Activated CD4-positive, alpha-beta memory T cell treated with anti-CD3 and anti-CD28 coated beads for 36 hours (primary cell): ENCODE data around the gene IFRD1. TPM values are rescaled to one million over a fixed set of nuclear protein-coding genes. Genes with fewer than 3 reads are reported as not detected.

Experiments used
- CTCF ChIA-PET: fragments of 350-600 bp; sonication (Branson Sonifier 250); formaldehyde crosslinking; loops from one replicate; lab custom pipeline; 2021; ENCODE audit warnings: antibody characterized with exemption, inconsistent platforms; lab: Charles Lee
- POLR2A ChIA-PET: fragments of 350-600 bp; sonication (Branson Sonifier 250); formaldehyde crosslinking; loops from one replicate; lab custom pipeline; 2021; ENCODE audit warnings: antibody characterized with exemption; lab: Charles Lee
- DNase-seq: peaks from one replicate; pipeline ENCODE4 v3.0.0-alpha.2; 2020
- H3K27ac Mint-ChIP-seq: one replicate; pipeline ENCODE4 v1.8.0; 2021; ENCODE audit warnings: mixed read lengths
- H3K27me3 Mint-ChIP-seq: one replicate; pipeline ENCODE4 v1.8.0; 2021; ENCODE audit warnings: mixed read lengths
- H3K36me3 Mint-ChIP-seq: one replicate; pipeline ENCODE4 v1.8.0; 2021; ENCODE audit warnings: mixed read lengths
- H3K4me1 Mint-ChIP-seq: one replicate; pipeline ENCODE4 v1.8.0; 2021; ENCODE audit warnings: low read depth, mixed read lengths
- H3K4me3 Mint-ChIP-seq: one replicate; pipeline ENCODE4 v1.8.0; 2021; ENCODE audit warnings: mild to moderate bottlenecking, mixed read lengths
- H3K9me3 Mint-ChIP-seq: one replicate; pipeline ENCODE4 v1.8.0; 2021; ENCODE audit warnings: mixed read lengths
- intact Hi-C: fragments of 100-400 bp; cut with micrococcal nuclease; formaldehyde crosslinking; loops from one replicate; pipeline ENCODE4 v1.15.1; 2023
- total RNA-seq, 2 experiments: library from RNA; stranded (reverse); gene quantifications; one replicate each; pipeline ENCODE4 v1.2.3, GENCODE V29; 2021

IFRD1 gene
- total RNA-seq, 2 experiments from 2014 or later: 43.4 to 49.7 TPM

GRCh38 chr7:112494656-112495055, 44.4 kb downstream of the IFRD1 start:
- H3K27me3 Mint-ChIP-seq: peaks cover 1% of the 10 kb centered on the region
- ChIA-PET POLR2A (no interaction called here), CTCF (no interaction called here)
- no peaks in the 10 kb centered on the region for H3K4me1 Mint-ChIP-seq
- no peak overlapping the region for H3K27ac Mint-ChIP-seq
- H3K4me3 Mint-ChIP-seq: no peak overlapping the region
- intact Hi-C loops: loop anchor here (10.0 kb wide), 1 partner anchor 640 kb away; no protein-coding TSS in a partner anchor
- H3K36me3 Mint-ChIP-seq: peaks cover 4% of the 10 kb centered on the region
- no peaks in the 10 kb centered on the region for H3K9me3 Mint-ChIP-seq
- no peak for DNase-seq

- Mint-ChIP-seq H3K4me3 (no peak overlapping the region), H3K9me3 (no peaks in the 10 kb centered on the region), H3K36me3 (no peaks in the 10 kb centered on the region), H3K27me3 (peaks cover 1% of the 10 kb centered on the region), H3K27ac (no peak overlapping the region), H3K4me1 (no peaks in the 10 kb centered on the region)
- no peak for DNase-seq
- ChIA-PET POLR2A (no interaction called here), CTCF (interaction anchor here (1.4 to 2.3 kb wide), 3 partner anchors 51 to 754 kb away, joined by 4 to 17 read pairs (median 12); no protein-coding TSS in a partner anchor)
- intact Hi-C loops: loop anchor here (10.0 kb wide), 1 partner anchor 640 kb away; no protein-coding TSS in a partner anchor
Measured at GRCh38 chr7:112495156-112495788, 45.0 kb downstream of the IFRD1 start.

- CTCF ChIA-PET: interaction anchor here (0.6 to 2.3 kb wide), 14 partner anchors 12 to 758 kb away, joined by 3 to 17 read pairs (median 4); partner anchors contain the start of gene LSMEM1
- no peaks in the 10 kb centered on the region for H3K4me1 Mint-ChIP-seq
- no peak overlapping the region for H3K4me3 Mint-ChIP-seq
- intact Hi-C loops: loop anchor here (1.0 to 10.0 kb wide), 2 partner anchors 641 to 755 kb away; no protein-coding TSS in a partner anchor
- no peak overlapping the region for H3K27ac Mint-ChIP-seq
- peak; percentile 51 for DNase-seq
- H3K9me3 Mint-ChIP-seq: no peaks in the 10 kb centered on the region
- POLR2A ChIA-PET: no interaction called here
- no peaks in the 10 kb centered on the region for H3K36me3 Mint-ChIP-seq
- peaks cover 1% of the 10 kb centered on the region for H3K27me3 Mint-ChIP-seq
Measured at GRCh38 chr7:112495810-112496462, 45.7 kb downstream of the IFRD1 start.

GRCh38 chr7:112497481-112497880, 47.2 kb downstream of the IFRD1 start:
- H3K4me1 Mint-ChIP-seq: no peaks in the 10 kb centered on the region
- intact Hi-C loops: loop anchor here (10.0 kb wide), 1 partner anchor 643 kb away; no protein-coding TSS in a partner anchor
- no peak for DNase-seq
- no peaks in the 10 kb centered on the region for H3K36me3 Mint-ChIP-seq
- no peaks in the 10 kb centered on the region for H3K9me3 Mint-ChIP-seq
- POLR2A ChIA-PET: no interaction called here
- peaks cover 1% of the 10 kb centered on the region for H3K27me3 Mint-ChIP-seq
- H3K27ac Mint-ChIP-seq: no peak overlapping the region
- CTCF ChIA-PET: interaction anchor here (1.2 to 1.6 kb wide), 4 partner anchors 11 to 756 kb away, joined by 3 to 6 read pairs (median 4); partner anchors contain the start of gene LSMEM1
- no peak overlapping the region for H3K4me3 Mint-ChIP-seq

GRCh38 chr7:112500619-112501018, 50.4 kb downstream of the IFRD1 start:
- CTCF ChIA-PET: interaction anchor here (0.6 kb wide), 2 partner anchors 44 to 78 kb away, joined by 3 to 7 read pairs; no protein-coding TSS in a partner anchor

GRCh38 chr7:112501801-112502503, 51.7 kb downstream of the IFRD1 start:
- no peaks in the 10 kb centered on the region for H3K4me1 Mint-ChIP-seq
- intact Hi-C loops: no loop called here
- H3K4me3 Mint-ChIP-seq: no peak overlapping the region
- POLR2A ChIA-PET: no interaction called here
- CTCF ChIA-PET: no interaction called here
- H3K27me3 Mint-ChIP-seq: peaks cover 6% of the 10 kb centered on the region
- no peak overlapping the region for H3K27ac Mint-ChIP-seq
- no peak for DNase-seq
- H3K9me3 Mint-ChIP-seq: no peaks in the 10 kb centered on the region
- H3K36me3 Mint-ChIP-seq: no peaks in the 10 kb centered on the region

More at GRCh38 chr7:112500619-112501018, 50.4 kb downstream of the IFRD1 start:
- no peaks in the 10 kb centered on the region for H3K9me3 Mint-ChIP-seq
- no peaks in the 10 kb centered on the region for H3K4me1 Mint-ChIP-seq
- H3K4me3 Mint-ChIP-seq: no peak overlapping the region
- DNase-seq: no peak
- intact Hi-C loops: no loop called here
- no peaks in the 10 kb centered on the region for H3K36me3 Mint-ChIP-seq
- no peak overlapping the region for H3K27ac Mint-ChIP-seq
- POLR2A ChIA-PET: interaction anchor here (0.7 kb wide), 1 partner anchor 653 kb away, joined by 4 read pairs; no protein-coding TSS in a partner anchor
- peaks cover 6% of the 10 kb centered on the region for H3K27me3 Mint-ChIP-seq

GRCh38 chr7:112502700-112503099, 52.4 kb downstream of the IFRD1 start:
- no peaks in the 10 kb centered on the region for H3K4me1 Mint-ChIP-seq
- no peaks in the 10 kb centered on the region for H3K36me3 Mint-ChIP-seq
- ChIA-PET POLR2A (interaction anchor here (0.7 kb wide), 1 partner anchor 41 kb away, joined by 3 read pairs; no protein-coding TSS in a partner anchor), CTCF (no interaction called here)
- no peak overlapping the region for H3K4me3 Mint-ChIP-seq
- H3K27me3 Mint-ChIP-seq: peaks cover 6% of the 10 kb centered on the region
- intact Hi-C loops: no loop called here
- DNase-seq: no peak
- no peaks in the 10 kb centered on the region for H3K9me3 Mint-ChIP-seq
- H3K27ac Mint-ChIP-seq: no peak overlapping the region

GRCh38 chr7:112503361-112503972, 53.2 kb downstream of the IFRD1 start:
- Mint-ChIP-seq H3K4me1 (no peaks in the 10 kb centered on the region), H3K9me3 (no peaks in the 10 kb centered on the region), H3K4me3 (no peak overlapping the region), H3K27me3 (peaks cover 5% of the 10 kb centered on the region), H3K27ac (no peak overlapping the region), H3K36me3 (no peaks in the 10 kb centered on the region)
- ChIA-PET CTCF (no interaction called here), POLR2A (interaction anchor here (0.7 kb wide), 1 partner anchor 42 kb away, joined by 3 read pairs; no protein-coding TSS in a partner anchor)
- intact Hi-C loops: no loop called here
- no peak for DNase-seq

- no peak overlapping the region for H3K4me3 Mint-ChIP-seq
- no peaks in the 10 kb centered on the region for H3K36me3 Mint-ChIP-seq
- no peak for DNase-seq
- CTCF ChIA-PET: no interaction called here
- POLR2A ChIA-PET: no interaction called here
- no peaks in the 10 kb centered on the region for H3K4me1 Mint-ChIP-seq
- intact Hi-C loops: no loop called here
- H3K9me3 Mint-ChIP-seq: no peaks in the 10 kb centered on the region
- peaks cover 5% of the 10 kb centered on the region for H3K27me3 Mint-ChIP-seq
- H3K27ac Mint-ChIP-seq: no peak overlapping the region
Measured at GRCh38 chr7:112504093-112504695, 53.9 kb downstream of the IFRD1 start.

- DNase-seq: no peak
- H3K4me1 Mint-ChIP-seq: peaks cover 9% of the 10 kb centered on the region
- ChIA-PET POLR2A (no interaction called here), CTCF (no interaction called here)
- no peak overlapping the region for H3K4me3 Mint-ChIP-seq
- peaks cover 5% of the 10 kb centered on the region for H3K27me3 Mint-ChIP-seq
- intact Hi-C loops: no loop called here
- no peak overlapping the region for H3K27ac Mint-ChIP-seq
- H3K9me3 Mint-ChIP-seq: no peaks in the 10 kb centered on the region
- H3K36me3 Mint-ChIP-seq: no peaks in the 10 kb centered on the region
Measured at GRCh38 chr7:112505495-112505894, 55.2 kb downstream of the IFRD1 start.

- DNase-seq: no peak
- Mint-ChIP-seq H3K27me3 (peaks cover 5% of the 10 kb centered on the region), H3K27ac (no peak overlapping the region), H3K4me3 (no peak overlapping the region), H3K9me3 (no peaks in the 10 kb centered on the region), H3K4me1 (peaks cover 13% of the 10 kb centered on the region), H3K36me3 (no peaks in the 10 kb centered on the region)
- POLR2A ChIA-PET: no interaction called here
- CTCF ChIA-PET: no interaction called here
- intact Hi-C loops: no loop called here
Measured at GRCh38 chr7:112508404-112508803, 58.1 kb downstream of the IFRD1 start.
